ENCODE measurements around the gene SGF29.

- TF ChIP-seq CTCF (IDR thresholded peaks at IDR 0.05; ENCODE audit: low read length) (no peak), EZH2 (optimal IDR thresholded peaks at IDR 0.05; ENCODE audit: low read depth, low read length) (no peak)
Observed at GRCh38 chr16:28555561-28555960, 1.8 kb downstream of the SGF29 start.
